HEK293 (cell line): ENCODE data around the gene MAN1C1.

ENCODE experiments used
- CTCF ChIA-PET: fragments of 350-600 bp; formaldehyde crosslinking; extraction: SDS; loops from one replicate; lab custom pipeline; 2021; ENCODE audit warnings: antibody characterized with exemption; lab: Yijun Ruan, JAX
- POLR2A ChIA-PET: fragments of 300-600 bp; formaldehyde crosslinking; extraction: SDS; loops from one replicate; lab custom pipeline; 2020; ENCODE audit warnings: antibody characterized with exemption, inconsistent platforms; lab: Yijun Ruan, JAX
- H3K27ac ChIP-seq: fragments of 200-500 bp; sonication (Bioruptor generic); 2 replicates; pipeline ENCODE4 v1.5.1; 2014; ENCODE audit warnings: low read depth, low read length, control low read depth, inconsistent platforms; ENCODE audit errors: extremely low read depth
- H3K36me3 ChIP-seq, 2 experiments: fragments of 200-500 bp in 1 of 2; sonication (Bioruptor generic) in 1 of 2; 1 replicate in 1 of 2; 2 replicates in 1 of 2; pipeline ENCODE4 v1.5.1; 2014 to 2017; ENCODE audit warnings: inconsistent platforms in 2 of 2, low read length in 2 of 2; ENCODE audit not compliant: control insufficient read depth in 2 of 2, insufficient read depth in 1 of 2
- H3K4me1 ChIP-seq: fragments of 200-500 bp; sonication (Bioruptor generic); 2 replicates; pipeline ENCODE4 v1.5.1; 2014; ENCODE audit warnings: mild to moderate bottlenecking, low read length, inconsistent platforms; ENCODE audit not compliant: control insufficient read depth, insufficient read depth
- H3K4me3 ChIP-seq: 2 replicates; pipeline ENCODE4 v1.5.1; 2011; ENCODE audit warnings: low read depth, mild to moderate bottlenecking, control low read depth, low read length, moderate library complexity
- H3K9me3 ChIP-seq: fragments of 200-500 bp; sonication (Bioruptor generic); 2 replicates; pipeline ENCODE4 v1.5.1; 2014; ENCODE audit warnings: low read depth, low read length, inconsistent platforms; ENCODE audit not compliant: control insufficient read depth, insufficient read depth
- GLIS1 ChIP-seq: fragments of 450-650 bp; formaldehyde crosslinking; IDR thresholded peaks from 2 replicates; pipeline ENCODE4 v1.5.1; 2016; ENCODE audit warnings: missing biosample characterization, missing genetic modification characterization
- HOXD13 ChIP-seq: sonication (generic); formaldehyde crosslinking; IDR thresholded peaks from 2 replicates; pipeline ENCODE4 v1.8.0; 2022; ENCODE audit warnings: missing genetic modification reagents, borderline replicate concordance
- KLF10 ChIP-seq: fragments of 450-650 bp; IDR thresholded peaks from 2 replicates; pipeline ENCODE4 v1.5.1; 2018; ENCODE audit warnings: missing biosample characterization, mild to moderate bottlenecking, missing genetic modification characterization
- OSR2 ChIP-seq: fragments of 450-650 bp; formaldehyde crosslinking; IDR thresholded peaks from 2 replicates; pipeline ENCODE4 v1.5.1; 2016; ENCODE audit warnings: missing biosample characterization, missing genetic modification characterization
- SP7 ChIP-seq: fragments of 450-650 bp; formaldehyde crosslinking; IDR thresholded peaks from 2 replicates; pipeline ENCODE4 v1.5.1; 2016; ENCODE audit warnings: missing biosample characterization, missing genetic modification characterization
- ZBTB17 ChIP-seq: fragments of 450-650 bp; formaldehyde crosslinking; IDR thresholded peaks from 2 replicates; pipeline ENCODE4 v1.5.1; 2016; ENCODE audit warnings: missing biosample characterization, missing genetic modification characterization
- ZBTB48 ChIP-seq: fragments of 450-650 bp; formaldehyde crosslinking; IDR thresholded peaks from 2 replicates; pipeline ENCODE4 v1.5.1; 2016; ENCODE audit warnings: missing biosample characterization, missing genetic modification characterization
- ZBTB8A ChIP-seq: fragments of 450-650 bp; formaldehyde crosslinking; IDR thresholded peaks from 2 replicates; pipeline ENCODE4 v1.5.1; 2016; ENCODE audit warnings: missing biosample characterization, missing genetic modification characterization
- ZNF184 ChIP-seq: fragments of 450-650 bp; IDR thresholded peaks from 2 replicates; pipeline ENCODE4 v1.5.1; 2018; ENCODE audit warnings: missing biosample characterization, mild to moderate bottlenecking, missing genetic modification characterization
- ZNF302 ChIP-seq: fragments of 450-650 bp; formaldehyde crosslinking; IDR thresholded peaks from 2 replicates; pipeline ENCODE4 v1.5.1; 2016; ENCODE audit warnings: missing biosample characterization, missing genetic modification characterization, low read depth
- ZNF341 ChIP-seq: fragments of 450-650 bp; formaldehyde crosslinking; IDR thresholded peaks from 2 replicates; pipeline ENCODE4; 2016; ENCODE audit warnings: low read depth, missing biosample characterization, missing genetic modification characterization
- ZNF600 ChIP-seq: fragments of 450-650 bp; formaldehyde crosslinking; IDR thresholded peaks from 2 replicates; pipeline ENCODE4 v1.5.1; 2016; ENCODE audit warnings: missing biosample characterization, missing genetic modification characterization
- ZNF610 ChIP-seq: fragments of 450-650 bp; formaldehyde crosslinking; IDR thresholded peaks from 2 replicates; pipeline ENCODE4 v1.5.1; 2016; ENCODE audit warnings: missing biosample characterization, missing genetic modification characterization, borderline replicate concordance
- ZNF629 ChIP-seq: fragments of 450-650 bp; formaldehyde crosslinking; IDR thresholded peaks from 2 replicates; pipeline ENCODE4 v1.5.1; 2017; ENCODE audit warnings: missing biosample characterization, missing genetic modification characterization
- ZSCAN16 ChIP-seq: fragments of 450-650 bp; formaldehyde crosslinking; IDR thresholded peaks from 2 replicates; pipeline ENCODE4 v1.5.1; 2016; ENCODE audit warnings: missing biosample characterization, missing genetic modification characterization
- ZSCAN30 ChIP-seq: fragments of 450-650 bp; IDR thresholded peaks from 2 replicates; pipeline ENCODE4 v1.5.1; 2018; ENCODE audit warnings: missing biosample characterization, mild to moderate bottlenecking, missing genetic modification characterization, moderate library complexity
- ZXDB ChIP-seq: fragments of 450-650 bp; formaldehyde crosslinking; IDR thresholded peaks from 2 replicates; pipeline ENCODE4 v1.5.1; 2016; ENCODE audit warnings: missing biosample characterization, missing genetic modification characterization
- TF ChIP-seq, protein P1 (sequence below): fragments of 450-650 bp; formaldehyde crosslinking; IDR thresholded peaks from 2 replicates; pipeline ENCODE4 v1.5.1; 2016; ENCODE audit warnings: missing biosample characterization, missing genetic modification characterization
- TF ChIP-seq, protein P2 (sequence below): fragments of 450-650 bp; formaldehyde crosslinking; IDR thresholded peaks from 2 replicates; pipeline ENCODE4 v1.5.1; 2016; ENCODE audit warnings: missing biosample characterization, missing genetic modification characterization
- TF ChIP-seq, protein P3 (sequence below): fragments of 450-650 bp; formaldehyde crosslinking; IDR thresholded peaks from 2 replicates; pipeline ENCODE4 v1.5.1; 2016; ENCODE audit warnings: missing biosample characterization, missing genetic modification characterization
- TF ChIP-seq, protein P4 (sequence below): fragments of 450-650 bp; IDR thresholded peaks from 2 replicates; pipeline ENCODE4 v1.5.1; 2018; ENCODE audit warnings: missing biosample characterization, mild to moderate bottlenecking, missing genetic modification characterization
- TF ChIP-seq, protein P5 (sequence below): fragments of 450-650 bp; formaldehyde crosslinking; IDR thresholded peaks from 2 replicates; pipeline ENCODE4 v1.5.1; 2016; ENCODE audit warnings: missing biosample characterization, missing genetic modification characterization, borderline replicate concordance
- TF ChIP-seq, protein P6 (sequence below): fragments of 450-650 bp; formaldehyde crosslinking; IDR thresholded peaks from 2 replicates; pipeline ENCODE4 v1.5.1; 2017; ENCODE audit warnings: missing biosample characterization, missing genetic modification characterization

The MAN1C1 gene

DNA sequence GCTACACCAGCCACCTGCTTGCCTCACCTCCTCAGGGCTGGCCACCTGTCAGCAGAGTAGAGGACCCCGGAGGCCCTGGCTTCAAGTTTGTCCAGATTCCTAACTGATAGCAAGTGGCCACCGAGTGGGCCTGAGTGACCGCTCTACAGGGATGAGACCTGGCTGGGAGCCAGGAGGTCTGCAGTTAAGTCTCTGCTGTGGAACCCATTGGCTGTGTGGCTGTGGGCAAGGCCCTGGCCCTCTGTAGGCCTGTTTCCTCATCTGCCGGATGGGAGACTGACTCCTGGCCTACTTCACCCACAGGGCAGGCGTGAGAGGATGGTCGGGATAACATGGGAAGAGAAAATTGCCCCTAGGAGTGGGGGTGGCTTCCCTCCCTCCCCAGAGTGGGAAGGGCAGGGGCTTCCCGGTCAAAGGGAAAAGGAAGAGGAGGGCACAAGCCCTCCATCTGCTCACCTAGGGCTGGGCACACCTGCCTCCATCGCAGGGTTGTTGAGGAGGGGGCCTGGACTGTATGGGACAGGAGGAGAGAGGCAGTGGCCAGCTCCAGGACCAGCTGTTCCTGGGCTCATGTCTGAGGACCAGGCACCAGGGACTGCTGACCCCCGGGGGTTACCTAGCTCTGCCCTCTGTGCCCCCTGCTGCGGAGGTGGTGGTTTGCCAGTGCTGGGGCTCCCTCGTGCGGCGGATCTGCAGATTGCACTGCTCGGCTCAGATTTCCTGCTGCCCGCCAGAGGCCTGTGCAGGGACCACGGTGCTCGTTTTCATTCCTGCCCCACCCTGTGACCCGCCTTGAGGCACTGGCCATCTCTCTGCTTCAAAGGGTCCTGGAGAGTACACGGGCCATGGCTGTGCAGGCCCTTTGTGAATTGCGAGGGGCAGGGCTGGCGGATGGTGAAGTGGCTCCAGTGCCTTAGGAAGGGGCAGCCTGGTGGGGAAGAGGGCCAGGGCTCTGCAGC is 194.0 kb downstream of the MAN1C1 start:
- Histone ChIP-seq H3K9me3 (no peaks in the 10 kb centered on the region), H3K27ac (no peak overlapping the region), H3K4me3 (no peak overlapping the region), H3K4me1 (no peaks in the 10 kb centered on the region), H3K36me3 (peaks cover 7 to 96% of the 10 kb centered on the region in 2 experiments; a peak in 2 of 3 replicates)
- POLR2A ChIA-PET = interaction anchor here (1.0 to 2.7 kb wide), 3 partner anchors 10 to 563 kb away, joined by 3 to 14 read pairs (median 5); partner anchors contain the start of genes RSRP1 and SELENON
- CTCF ChIA-PET = interaction anchor here (0.6 to 2.9 kb wide), 17 partner anchors 10 to 598 kb away, joined by 3 to 25 read pairs (median 4); partner anchors contain the start of gene SELENON
- TF ChIP-seq, protein P1, sequence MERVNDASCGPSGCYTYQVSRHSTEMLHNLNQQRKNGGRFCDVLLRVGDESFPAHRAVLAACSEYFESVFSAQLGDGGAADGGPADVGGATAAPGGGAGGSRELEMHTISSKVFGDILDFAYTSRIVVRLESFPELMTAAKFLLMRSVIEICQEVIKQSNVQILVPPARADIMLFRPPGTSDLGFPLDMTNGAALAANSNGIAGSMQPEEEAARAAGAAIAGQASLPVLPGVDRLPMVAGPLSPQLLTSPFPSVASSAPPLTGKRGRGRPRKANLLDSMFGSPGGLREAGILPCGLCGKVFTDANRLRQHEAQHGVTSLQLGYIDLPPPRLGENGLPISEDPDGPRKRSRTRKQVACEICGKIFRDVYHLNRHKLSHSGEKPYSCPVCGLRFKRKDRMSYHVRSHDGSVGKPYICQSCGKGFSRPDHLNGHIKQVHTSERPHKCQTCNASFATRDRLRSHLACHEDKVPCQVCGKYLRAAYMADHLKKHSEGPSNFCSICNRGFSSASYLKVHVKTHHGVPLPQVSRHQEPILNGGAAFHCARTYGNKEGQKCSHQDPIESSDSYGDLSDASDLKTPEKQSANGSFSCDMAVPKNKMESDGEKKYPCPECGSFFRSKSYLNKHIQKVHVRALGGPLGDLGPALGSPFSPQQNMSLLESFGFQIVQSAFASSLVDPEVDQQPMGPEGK (tag by site-specific recombination) = peak; percentile 95
- no peak for TF ChIP-seq ZNF184 (tag by site-specific recombination)
- TF ChIP-seq, protein P2, sequence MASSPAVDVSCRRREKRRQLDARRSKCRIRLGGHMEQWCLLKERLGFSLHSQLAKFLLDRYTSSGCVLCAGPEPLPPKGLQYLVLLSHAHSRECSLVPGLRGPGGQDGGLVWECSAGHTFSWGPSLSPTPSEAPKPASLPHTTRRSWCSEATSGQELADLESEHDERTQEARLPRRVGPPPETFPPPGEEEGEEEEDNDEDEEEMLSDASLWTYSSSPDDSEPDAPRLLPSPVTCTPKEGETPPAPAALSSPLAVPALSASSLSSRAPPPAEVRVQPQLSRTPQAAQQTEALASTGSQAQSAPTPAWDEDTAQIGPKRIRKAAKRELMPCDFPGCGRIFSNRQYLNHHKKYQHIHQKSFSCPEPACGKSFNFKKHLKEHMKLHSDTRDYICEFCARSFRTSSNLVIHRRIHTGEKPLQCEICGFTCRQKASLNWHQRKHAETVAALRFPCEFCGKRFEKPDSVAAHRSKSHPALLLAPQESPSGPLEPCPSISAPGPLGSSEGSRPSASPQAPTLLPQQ = peak; percentile 59
- peak; percentile 29; the same call in 1 of the 2 replicates for TF ChIP-seq ZNF600 (tag by site-specific recombination)
- TF ChIP-seq ZNF341 (tag by site-specific recombination) = no peak
- TF ChIP-seq ZNF302 (tag by site-specific recombination) = no peak
- TF ChIP-seq, protein P3, sequence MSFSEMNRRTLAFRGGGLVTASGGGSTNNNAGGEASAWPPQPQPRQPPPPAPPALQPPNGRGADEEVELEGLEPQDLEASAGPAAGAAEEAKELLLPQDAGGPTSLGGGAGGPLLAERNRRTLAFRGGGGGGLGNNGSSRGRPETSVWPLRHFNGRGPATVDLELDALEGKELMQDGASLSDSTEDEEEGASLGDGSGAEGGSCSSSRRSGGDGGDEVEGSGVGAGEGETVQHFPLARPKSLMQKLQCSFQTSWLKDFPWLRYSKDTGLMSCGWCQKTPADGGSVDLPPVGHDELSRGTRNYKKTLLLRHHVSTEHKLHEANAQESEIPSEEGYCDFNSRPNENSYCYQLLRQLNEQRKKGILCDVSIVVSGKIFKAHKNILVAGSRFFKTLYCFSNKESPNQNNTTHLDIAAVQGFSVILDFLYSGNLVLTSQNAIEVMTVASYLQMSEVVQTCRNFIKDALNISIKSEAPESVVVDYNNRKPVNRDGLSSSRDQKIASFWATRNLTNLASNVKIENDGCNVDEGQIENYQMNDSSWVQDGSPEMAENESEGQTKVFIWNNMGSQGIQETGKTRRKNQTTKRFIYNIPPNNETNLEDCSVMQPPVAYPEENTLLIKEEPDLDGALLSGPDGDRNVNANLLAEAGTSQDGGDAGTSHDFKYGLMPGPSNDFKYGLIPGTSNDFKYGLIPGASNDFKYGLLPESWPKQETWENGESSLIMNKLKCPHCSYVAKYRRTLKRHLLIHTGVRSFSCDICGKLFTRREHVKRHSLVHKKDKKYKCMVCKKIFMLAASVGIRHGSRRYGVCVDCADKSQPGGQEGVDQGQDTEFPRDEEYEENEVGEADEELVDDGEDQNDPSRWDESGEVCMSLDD (tag by site-specific recombination) = peak; percentile 31; the same call in 1 of the 2 replicates
- TF ChIP-seq ZBTB17 = peak; percentile 63
- TF ChIP-seq, protein P4, sequence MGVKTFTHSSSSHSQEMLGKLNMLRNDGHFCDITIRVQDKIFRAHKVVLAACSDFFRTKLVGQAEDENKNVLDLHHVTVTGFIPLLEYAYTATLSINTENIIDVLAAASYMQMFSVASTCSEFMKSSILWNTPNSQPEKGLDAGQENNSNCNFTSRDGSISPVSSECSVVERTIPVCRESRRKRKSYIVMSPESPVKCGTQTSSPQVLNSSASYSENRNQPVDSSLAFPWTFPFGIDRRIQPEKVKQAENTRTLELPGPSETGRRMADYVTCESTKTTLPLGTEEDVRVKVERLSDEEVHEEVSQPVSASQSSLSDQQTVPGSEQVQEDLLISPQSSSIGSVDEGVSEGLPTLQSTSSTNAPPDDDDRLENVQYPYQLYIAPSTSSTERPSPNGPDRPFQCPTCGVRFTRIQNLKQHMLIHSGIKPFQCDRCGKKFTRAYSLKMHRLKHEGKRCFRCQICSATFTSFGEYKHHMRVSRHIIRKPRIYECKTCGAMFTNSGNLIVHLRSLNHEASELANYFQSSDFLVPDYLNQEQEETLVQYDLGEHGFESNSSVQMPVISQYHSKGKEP = no peak
- no peak for TF ChIP-seq ZNF610 (tag by site-specific recombination)
- TF ChIP-seq, protein P5, sequence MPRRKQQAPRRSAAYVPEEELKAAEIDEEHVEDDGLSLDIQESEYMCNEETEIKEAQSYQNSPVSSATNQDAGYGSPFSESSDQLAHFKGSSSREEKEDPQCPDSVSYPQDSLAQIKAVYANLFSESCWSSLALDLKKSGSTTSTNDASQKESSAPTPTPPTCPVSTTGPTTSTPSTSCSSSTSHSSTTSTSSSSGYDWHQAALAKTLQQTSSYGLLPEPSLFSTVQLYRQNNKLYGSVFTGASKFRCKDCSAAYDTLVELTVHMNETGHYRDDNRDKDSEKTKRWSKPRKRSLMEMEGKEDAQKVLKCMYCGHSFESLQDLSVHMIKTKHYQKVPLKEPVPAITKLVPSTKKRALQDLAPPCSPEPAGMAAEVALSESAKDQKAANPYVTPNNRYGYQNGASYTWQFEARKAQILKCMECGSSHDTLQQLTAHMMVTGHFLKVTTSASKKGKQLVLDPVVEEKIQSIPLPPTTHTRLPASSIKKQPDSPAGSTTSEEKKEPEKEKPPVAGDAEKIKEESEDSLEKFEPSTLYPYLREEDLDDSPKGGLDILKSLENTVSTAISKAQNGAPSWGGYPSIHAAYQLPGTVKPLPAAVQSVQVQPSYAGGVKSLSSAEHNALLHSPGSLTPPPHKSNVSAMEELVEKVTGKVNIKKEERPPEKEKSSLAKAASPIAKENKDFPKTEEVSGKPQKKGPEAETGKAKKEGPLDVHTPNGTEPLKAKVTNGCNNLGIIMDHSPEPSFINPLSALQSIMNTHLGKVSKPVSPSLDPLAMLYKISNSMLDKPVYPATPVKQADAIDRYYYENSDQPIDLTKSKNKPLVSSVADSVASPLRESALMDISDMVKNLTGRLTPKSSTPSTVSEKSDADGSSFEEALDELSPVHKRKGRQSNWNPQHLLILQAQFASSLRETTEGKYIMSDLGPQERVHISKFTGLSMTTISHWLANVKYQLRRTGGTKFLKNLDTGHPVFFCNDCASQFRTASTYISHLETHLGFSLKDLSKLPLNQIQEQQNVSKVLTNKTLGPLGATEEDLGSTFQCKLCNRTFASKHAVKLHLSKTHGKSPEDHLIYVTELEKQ (tag by site-specific recombination) = 0 out of 2 replicates have a peak, but pooled peaks have one; percentile 28
- TF ChIP-seq ZSCAN30 (tag by site-specific recombination) = peak; percentile 59; the same call in 1 of the 2 replicates
- TF ChIP-seq SP7 = peak; percentile 62; the same call in 1 of the 2 replicates
- TF ChIP-seq, protein P6, sequence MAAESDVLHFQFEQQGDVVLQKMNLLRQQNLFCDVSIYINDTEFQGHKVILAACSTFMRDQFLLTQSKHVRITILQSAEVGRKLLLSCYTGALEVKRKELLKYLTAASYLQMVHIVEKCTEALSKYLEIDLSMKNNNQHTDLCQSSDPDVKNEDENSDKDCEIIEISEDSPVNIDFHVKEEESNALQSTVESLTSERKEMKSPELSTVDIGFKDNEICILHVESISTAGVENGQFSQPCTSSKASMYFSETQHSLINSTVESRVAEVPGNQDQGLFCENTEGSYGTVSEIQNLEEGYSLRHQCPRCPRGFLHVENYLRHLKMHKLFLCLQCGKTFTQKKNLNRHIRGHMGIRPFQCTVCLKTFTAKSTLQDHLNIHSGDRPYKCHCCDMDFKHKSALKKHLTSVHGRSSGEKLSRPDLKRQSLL = no peak
- 0 out of 2 replicates have a peak, but pooled peaks have one; percentile 16 for TF ChIP-seq ZBTB8A (tag by site-specific recombination)
- TF ChIP-seq KLF10 = no peak
- peak; percentile 75; the same call in 1 of the 2 replicates for TF ChIP-seq ZBTB48 (tag by site-specific recombination)
- TF ChIP-seq ZSCAN16 = no peak
- no peak for TF ChIP-seq HOXD13 (CRISPR knock-in tag)
- TF ChIP-seq OSR2 (tag by site-specific recombination) = no peak
- TF ChIP-seq ZNF629 = peak; percentile 33; the same call in 1 of the 2 replicates
- TF ChIP-seq ZXDB (tag by site-specific recombination) = peak; percentile 24; the same call in 1 of the 2 replicates
- peak; percentile 96 for TF ChIP-seq GLIS1 (tag by site-specific recombination)
